ENCODE data around the gene LHX3. TPM values are rescaled to one million over a fixed set of nuclear protein-coding genes. Genes with fewer than 3 reads are reported as not detected.

The LHX3 gene
- total and polyA plus RNA-seq, 12 donors: not detected

- 83 to 90% (median 88%) methylated on average over 2 to 9 of the region's 9 CpGs for WGBS, 4 donors
- H3K27ac ChIP-seq: no peak overlapping the region
- no peak for TF ChIP-seq POLR2A (IDR thresholded peaks at IDR 0.05)
- TF ChIP-seq CTCF (IDR thresholded peaks at IDR 0.05): no peak
- intact Hi-C loops (cut with DNase I): loop anchor here in 1 of 2 donors (10.0 kb wide), 1 partner anchor 135 kb away; no protein-coding TSS in a partner anchor
- H3K36me3 ChIP-seq (replicated peaks in 1 of 2): no peaks in the 10 kb centered on the region
- H3K4me1 ChIP-seq (replicated peaks in 1 of 2): no peaks in the 10 kb centered on the region
- no peak overlapping the region for H3K4me3 ChIP-seq
- peaks cover 12% of the 10 kb centered on the region for H3K27me3 ChIP-seq
- H3K9me3 ChIP-seq (replicated peaks in 1 of 3): no peaks in the 10 kb centered on the region
- DNase-seq: no peak
These were observed 55.1 kb downstream of the LHX3 start for GRCh38 chr9:136149853-136150252.

GRCh38 chr9:136149337-136149736 lies 55.6 kb downstream of the LHX3 start:
- no peaks in the 10 kb centered on the region for H3K36me3 ChIP-seq (replicated peaks in 1 of 2)
- WGBS, 4 donors: 73 to 90% (median 82%) methylated on average over 10 to 12 of the region's 12 CpGs
- H3K4me3 ChIP-seq: no peak overlapping the region
- H3K4me1 ChIP-seq (replicated peaks in 1 of 2): no peaks in the 10 kb centered on the region
- no peak overlapping the region for H3K27ac ChIP-seq
- DNase-seq: no peak
- no peak for TF ChIP-seq CTCF (IDR thresholded peaks at IDR 0.05)
- intact Hi-C loops (cut with DNase I): loop anchor here in 1 of 2 donors (10.0 kb wide), 1 partner anchor 135 kb away; no protein-coding TSS in a partner anchor
- H3K9me3 ChIP-seq (replicated peaks in 1 of 3): no peaks in the 10 kb centered on the region
- H3K27me3 ChIP-seq: peaks cover 13% of the 10 kb centered on the region

- Histone ChIP-seq H3K27me3 (peaks cover 18% of the 10 kb centered on the region), H3K36me3 (replicated peaks in 1 of 2) (no peaks in the 10 kb centered on the region), H3K9me3 (replicated peaks in 1 of 3) (no peaks in the 10 kb centered on the region), H3K4me3 (no peak overlapping the region), H3K4me1 (replicated peaks in 1 of 2) (no peaks in the 10 kb centered on the region), H3K27ac (no peak overlapping the region)
- WGBS, 4 donors: 57 to 86% (median 80%) methylated on average over 3 to 14 of the region's 14 CpGs
- TF ChIP-seq CTCF (IDR thresholded peaks at IDR 0.05) (no peak), POLR2A (IDR thresholded peaks at IDR 0.05) (no peak)
- intact Hi-C loops (cut with DNase I): loop anchor here in 1 of 2 donors (10.0 kb wide), 1 partner anchor 136 kb away; no protein-coding TSS in a partner anchor
- DNase-seq: no peak
These were observed 56.2 kb downstream of the LHX3 start for GRCh38 chr9:136148766-136149165.

GRCh38 chr9:136147890-136148714 lies 56.8 kb downstream of the LHX3 start:
- H3K27ac ChIP-seq: no peak overlapping the region
- no peaks in the 10 kb centered on the region for H3K9me3 ChIP-seq (replicated peaks in 1 of 3)
- no peak overlapping the region for H3K4me3 ChIP-seq
- TF ChIP-seq POLR2A (IDR thresholded peaks at IDR 0.05) (no peak), CTCF (IDR thresholded peaks at IDR 0.05) (no peak)
- intact Hi-C loops (cut with DNase I): loop anchor here in 1 of 2 donors (10.0 kb wide), 1 partner anchor 137 kb away; no protein-coding TSS in a partner anchor
- DNase-seq: no peak
- H3K36me3 ChIP-seq (replicated peaks in 1 of 2): no peaks in the 10 kb centered on the region
- H3K27me3 ChIP-seq: peaks cover 25% of the 10 kb centered on the region
- 22 to 42% (median 40%) methylated on average over 12 to 35 of the region's 35 CpGs for WGBS, 4 donors
- H3K4me1 ChIP-seq (replicated peaks in 1 of 2): no peaks in the 10 kb centered on the region
